ENCODE measurements around the gene GUCD1.
A peak's percentile ranks its signal among the peaks of the same experiment; 100 is the strongest.

The GUCD1 gene

GRCh38 chr22:24590596-24591173 is 35.7 kb upstream of the GUCD1 start:
- DNase-seq (ENCODE audit: low read depth) = no peak

- no peak for DNase-seq (ENCODE audit: low read depth)
Observed at GRCh38 chr22:24589518-24590030, 34.6 kb upstream of the GUCD1 start.

GRCh38 chr22:24588757-24589481 is 34.0 kb upstream of the GUCD1 start:
- no peak for DNase-seq (ENCODE audit: low read depth)

GRCh38 chr22:24588381-24588756 is 33.4 kb upstream of the GUCD1 start:
- no peak for DNase-seq (ENCODE audit: low read depth)

GRCh38 chr22:24587948-24588347 is 33.0 kb upstream of the GUCD1 start:
- no peak for DNase-seq (ENCODE audit: low read depth)

GRCh38 chr22:24587251-24587650 is 32.3 kb upstream of the GUCD1 start:
- no peak for DNase-seq (ENCODE audit: low read depth)

- no peak for DNase-seq (ENCODE audit: low read depth)
Observed at GRCh38 chr22:24585927-24586546, 31.1 kb upstream of the GUCD1 start.

- DNase-seq (ENCODE audit: low read depth) = no peak
Observed at GRCh38 chr22:24585461-24585860, 30.5 kb upstream of the GUCD1 start.

- DNase-seq (ENCODE audit: low read depth) = no peak
Observed at GRCh38 chr22:24584871-24585411, 30.0 kb upstream of the GUCD1 start.

GRCh38 chr22:24584166-24584790 is 29.3 kb upstream of the GUCD1 start:
- DNase-seq (ENCODE audit: low read depth) = no peak

- DNase-seq (ENCODE audit: low read depth) = no peak
Observed at GRCh38 chr22:24583221-24584165, 28.6 kb upstream of the GUCD1 start.

- no peak for DNase-seq (ENCODE audit: low read depth)
Observed at GRCh38 chr22:24582056-24582814, 27.3 kb upstream of the GUCD1 start.

- peak; percentile 78 for DNase-seq (ENCODE audit: low read depth)
Observed at GRCh38 chr22:24580276-24580675, 25.3 kb upstream of the GUCD1 start.

- no peak for DNase-seq (ENCODE audit: low read depth)
Observed at GRCh38 chr22:24579258-24579601, 24.3 kb upstream of the GUCD1 start.

- no peak for DNase-seq (ENCODE audit: low read depth)
Observed at GRCh38 chr22:24578355-24579257, 23.7 kb upstream of the GUCD1 start.

GRCh38 chr22:24576778-24577177 is 21.8 kb upstream of the GUCD1 start:
- no peak for DNase-seq (ENCODE audit: low read depth)

GRCh38 chr22:24571266-24571665 is 16.3 kb upstream of the GUCD1 start:
- no peak for DNase-seq (ENCODE audit: low read depth)

- no peak for DNase-seq (ENCODE audit: low read depth)
Observed at GRCh38 chr22:24567668-24568067, 12.7 kb upstream of the GUCD1 start.

- no peak for DNase-seq (ENCODE audit: low read depth)
Observed at GRCh38 chr22:24566899-24567511, 12.1 kb upstream of the GUCD1 start.
